ENCODE measurements around the gene ROBO1. TPM values are rescaled to one million over a fixed set of nuclear protein-coding genes. Genes with fewer than 3 reads are reported as not detected.

Gene ROBO1
- total and polyA plus RNA-seq, 2 donors from 2014 or later = 2.1 to 22.1 TPM

- no peak overlapping the region for H3K27ac ChIP-seq (ENCODE audit: low read depth in 2 of 2, low read length in 2 of 2)
- FAIRE-seq (no peak), DNase-seq (no peak)
- H3K4me1 ChIP-seq (ENCODE audit: control insufficient read depth in 2 of 3, insufficient read depth in 2 of 3, low read depth in 1 of 3, low read length in 3 of 3) = no peaks in the 10 kb centered on the region
- no peak for TF ChIP-seq CTCF (IDR thresholded peaks at IDR 0.05; ENCODE audit: borderline replicate concordance, extremely low read depth, insufficient read depth)
- H3K9me3 ChIP-seq (ENCODE audit: control insufficient read depth in 2 of 3, insufficient read depth in 1 of 3, low read length in 3 of 3) = no peaks in the 10 kb centered on the region
- no peak overlapping the region for H3K4me3 ChIP-seq (ENCODE audit: low read length in 3 of 3)
- H3K27me3 ChIP-seq (ENCODE audit: control insufficient read depth, insufficient read depth, low read length) = no peaks in the 10 kb centered on the region
- intact Hi-C loops (cut with DNase I) = no loop called here
- no peak overlapping the region for H3K9ac ChIP-seq (ENCODE audit: low read length in 3 of 3)
- no peaks in the 10 kb centered on the region for H3K36me3 ChIP-seq (ENCODE audit: control insufficient read depth in 2 of 3, insufficient read depth in 3 of 3, low read length in 3 of 3)
These were observed 224.4 kb downstream of the ROBO1 start for GRCh38 chr3:79543218-79543982.

DNA sequence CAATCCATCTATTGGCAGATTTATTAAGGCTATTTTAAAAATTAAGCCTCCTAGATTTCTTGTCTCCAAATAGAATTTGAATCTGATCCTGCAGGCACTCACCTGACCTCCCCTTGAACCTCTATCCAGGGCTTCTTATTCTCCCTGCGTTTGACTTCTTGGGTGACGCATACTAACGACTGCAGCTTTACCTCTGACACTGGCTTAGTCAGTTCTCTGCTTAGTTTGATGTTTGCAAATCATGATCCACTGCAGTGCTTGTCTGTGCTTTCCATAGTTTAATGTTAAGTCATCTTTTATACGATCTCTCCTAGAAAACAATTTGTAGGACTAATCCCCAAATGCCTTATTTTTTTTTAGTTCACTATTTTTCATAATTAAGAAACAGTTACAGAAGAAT lies 233.1 kb downstream of the ROBO1 start:
- Histone ChIP-seq H3K36me3 (ENCODE audit: control insufficient read depth in 2 of 3, insufficient read depth in 3 of 3, low read length in 3 of 3) (no peaks in the 10 kb centered on the region), H3K27ac (ENCODE audit: low read depth in 2 of 2, low read length in 2 of 2) (no peak overlapping the region), H3K27me3 (ENCODE audit: control insufficient read depth, insufficient read depth, low read length) (no peaks in the 10 kb centered on the region), H3K4me1 (ENCODE audit: control insufficient read depth in 2 of 3, insufficient read depth in 2 of 3, low read depth in 1 of 3, low read length in 3 of 3) (no peaks in the 10 kb centered on the region), H3K9me3 (ENCODE audit: control insufficient read depth in 2 of 3, insufficient read depth in 1 of 3, low read length in 3 of 3) (no peaks in the 10 kb centered on the region), H3K9ac (ENCODE audit: low read length in 3 of 3) (no peak overlapping the region), H3K4me3 (ENCODE audit: low read length in 3 of 3) (no peak overlapping the region)
- TF ChIP-seq CTCF (IDR thresholded peaks at IDR 0.05; ENCODE audit: borderline replicate concordance, extremely low read depth, insufficient read depth) = no peak
- peak in 1 of 5 donors; percentile 20 for DNase-seq
- FAIRE-seq = no peak
- intact Hi-C loops (cut with DNase I) = no loop called here

GRCh38 chr3:79531566-79532295 lies 236.1 kb downstream of the ROBO1 start:
- intact Hi-C loops (cut with DNase I) = no loop called here
- no peaks in the 10 kb centered on the region for H3K9me3 ChIP-seq (ENCODE audit: control insufficient read depth in 2 of 3, insufficient read depth in 1 of 3, low read length in 3 of 3)
- no peak overlapping the region for H3K9ac ChIP-seq (ENCODE audit: low read length in 3 of 3)
- H3K4me1 ChIP-seq (ENCODE audit: control insufficient read depth in 2 of 3, insufficient read depth in 2 of 3, low read depth in 1 of 3, low read length in 3 of 3) = no peaks in the 10 kb centered on the region
- no peak for FAIRE-seq
- H3K27ac ChIP-seq (ENCODE audit: low read depth in 2 of 2, low read length in 2 of 2) = no peak overlapping the region
- no peak for TF ChIP-seq CTCF (IDR thresholded peaks at IDR 0.05; ENCODE audit: borderline replicate concordance, extremely low read depth, insufficient read depth)
- DNase-seq = no peak
- no peaks in the 10 kb centered on the region for H3K27me3 ChIP-seq (ENCODE audit: control insufficient read depth, insufficient read depth, low read length)
- H3K36me3 ChIP-seq (ENCODE audit: control insufficient read depth in 2 of 3, insufficient read depth in 3 of 3, low read length in 3 of 3) = no peaks in the 10 kb centered on the region
- no peak overlapping the region for H3K4me3 ChIP-seq (ENCODE audit: low read length in 3 of 3)

All from kidney (tissue), 14 donors.